Lower leg skin (tissue), 4 donors: Measurements from ENCODE around the gene SLC2A3. TPM values are rescaled to one million over a fixed set of nuclear protein-coding genes. Genes with fewer than 3 reads are reported as not detected.
"Not testable (repeated sequence)": the region's sequence is repeated elsewhere in the genome, so short reads cannot be mapped to it uniquely, and the experiment has no call there.

Experiments
- DNase-seq, 2 donors: peaks; one replicate each; pipeline ENCODE4 v3.0.0-alpha.2; 2019; ENCODE audit warnings: low spot score in 2 of 2
- H3K4me3 ChIP-seq: fragments of 200-600 bp; sonication (generic); 2 replicates; pipeline ENCODE4 v1.5.1; 2017; ENCODE audit warnings: mild to moderate bottlenecking, low read depth; ENCODE audit not compliant: poor library complexity, severe bottlenecking
- CTCF ChIP-seq, 3 donors: fragments of 450-650 bp; IDR thresholded peaks; one replicate each; pipeline ENCODE4 v1.5.1; 2016; ENCODE audit warnings: antibody characterized with exemption in 3 of 3, mild to moderate bottlenecking in 3 of 3, moderate library complexity in 2 of 3
- POLR2A ChIP-seq, 2 donors: fragments of 450-650 bp; IDR thresholded peaks; one replicate each; pipeline ENCODE4 v1.6.1; 2016 to 2017; ENCODE audit warnings: antibody characterized with exemption in 2 of 2, mild to moderate bottlenecking in 1 of 2, moderate library complexity in 1 of 2
- WGBS, 2 donors: methylation state at CpG; one replicate each; pipeline ENCODE4 v1.1.5; 2018; 5-methylcytosine and 5-hydroxymethylcytosine counted together
- intact Hi-C: fragments of 100-400 bp; cut with DNase I; formaldehyde crosslinking; loops from one replicate; pipeline ENCODE4 v1.15.0; 2023; ENCODE audit warnings: low total_unique reads
- total RNA-seq, 4 donors: library from RNA; depleted of rRNA; stranded (reverse); fragments of >200 nt; gene quantifications; one replicate each; pipeline ENCODE4 v1.1.0, GENCODE V29; 2016

Gene SLC2A3
- total RNA-seq, 4 donors from 2014 or later: 6.8 to 38.7 (median 11.3) TPM

GRCh38 chr12:7959701-7960121 lies 23.7 kb upstream of the SLC2A3 start:
- 27 to 50% methylated on average over 3 of the region's 3 CpGs for WGBS, 2 donors
- TF ChIP-seq POLR2A (IDR thresholded peaks at IDR 0.05): no peak
- TF ChIP-seq CTCF (IDR thresholded peaks at IDR 0.05): no peak
- peak in 1 of 2 donors; percentile 77 for DNase-seq
- no peak overlapping the region for H3K4me3 ChIP-seq
- intact Hi-C loops: no loop called here

- TF ChIP-seq CTCF (IDR thresholded peaks at IDR 0.05): no peak
- TF ChIP-seq POLR2A (IDR thresholded peaks at IDR 0.05): no peak
- H3K4me3 ChIP-seq: no peak overlapping the region
- WGBS, 2 donors: 32 to 63% methylated on average over 1 of the region's 1 CpG
- intact Hi-C loops: no loop called here
- DNase-seq: no peak
Observed at GRCh38 chr12:7959278-7959677, 23.3 kb upstream of the SLC2A3 start.

GRCh38 chr12:7954877-7955276 lies 18.9 kb upstream of the SLC2A3 start:
- H3K4me3 ChIP-seq, DNase-seq, intact Hi-C loops: not testable (repeated sequence)
- WGBS, 2 donors: 93 to 95% methylated on average over 19 of the region's 19 CpGs

GRCh38 chr12:7954418-7954817 lies 18.4 kb upstream of the SLC2A3 start:
- DNase-seq, H3K4me3 ChIP-seq, intact Hi-C loops: not testable (repeated sequence)
- WGBS, 2 donors: 41 to 43% methylated on average over 5 to 10 of the region's 10 CpGs

- DNase-seq, H3K4me3 ChIP-seq, intact Hi-C loops: not testable (repeated sequence)
- WGBS, 2 donors: 89 to 100% methylated on average over 2 of the region's 2 CpGs
Observed at GRCh38 chr12:7953912-7954311, 17.9 kb upstream of the SLC2A3 start.

- intact Hi-C loops: no loop called here
- no peak for DNase-seq
- TF ChIP-seq CTCF (IDR thresholded peaks at IDR 0.05): no peak
- no peak for TF ChIP-seq POLR2A (IDR thresholded peaks at IDR 0.05)
- WGBS, 2 donors: 92 to 93% methylated on average over 6 of the region's 6 CpGs
- H3K4me3 ChIP-seq: no peak overlapping the region
Observed at GRCh38 chr12:7951671-7952070, 15.7 kb upstream of the SLC2A3 start.

- 86 to 87% methylated on average over 14 of the region's 14 CpGs for WGBS, 2 donors
- intact Hi-C loops, H3K4me3 ChIP-seq: not testable (repeated sequence)
- peak in 1 of 2 donors; percentile 46 for DNase-seq
Observed at GRCh38 chr12:7950230-7950943, 14.4 kb upstream of the SLC2A3 start.

GRCh38 chr12:7948589-7949260 lies 12.7 kb upstream of the SLC2A3 start:
- no peak for DNase-seq
- H3K4me3 ChIP-seq: no peak overlapping the region
- WGBS, 2 donors: 43 to 76% methylated on average over 2 of the region's 2 CpGs
- TF ChIP-seq CTCF (IDR thresholded peaks at IDR 0.05): no peak
- intact Hi-C loops: no loop called here
